Endothelial cell of umbilical vein (primary cell): ENCODE measurements around the gene RHOXF2. TPM values are rescaled to one million over a fixed set of nuclear protein-coding genes. Genes with fewer than 3 reads are reported as not detected.
A peak's percentile ranks its signal among the peaks of the same experiment; 100 is the strongest.

Source experiments
- BruUV-seq: library from RNA; stranded (reverse); fragments of 400-500 nt; replicated peaks from 2 replicates; lab custom pipeline; 2021; lab: Mats Ljungman, UMichigan
- CTCF ChIA-PET: fragments of 300-600, 350-600 bp; sonication (Branson Sonifier 250); formaldehyde crosslinking; loops from one replicate; lab custom pipeline; 2021; ENCODE audit warnings: antibody characterized with exemption, inconsistent platforms; lab: Charles Lee
- POLR2A ChIA-PET: fragments of 300-600, 350-600 bp; sonication (Branson Sonifier 250); formaldehyde crosslinking; loops from one replicate; lab custom pipeline; 2021; ENCODE audit warnings: antibody characterized with exemption, inconsistent platforms; lab: Charles Lee
- DNase-seq: peaks from one replicate; pipeline ENCODE4 v3.0.0-alpha.2; 2011; ENCODE audit warnings: low read depth, low spot score
- FAIRE-seq: peaks from 2 replicates; lab custom pipeline; 2011; peaks lifted over from hg19 to GRCh38; lab: Jason Lieb, UNC
- H2AFZ ChIP-seq: 2 replicates; pipeline ENCODE4 v1.6.0; 2012; ENCODE audit warnings: low read depth, low read length, control low read depth, inconsistent platforms
- H3K27ac ChIP-seq: 2 replicates; pipeline ENCODE4 v1.5.1; 2011; ENCODE audit warnings: low read depth, mild to moderate bottlenecking, control low read depth, low read length, moderate library complexity; ENCODE audit not compliant: insufficient read depth
- H3K27me3 ChIP-seq, 2 experiments: 2 replicates each; pipeline versions ENCODE4 v1.6.0 to v1.6.1; 2011; ENCODE audit warnings: low read length in 2 of 2, mixed read lengths in 1 of 2; ENCODE audit not compliant: control insufficient read depth in 2 of 2, insufficient read depth in 2 of 2
- H3K36me3 ChIP-seq, 2 experiments: 2 replicates in 1 of 2; 3 replicates in 1 of 2; pipeline ENCODE4 v1.5.1; 2011; ENCODE audit warnings: low read length in 2 of 2, mild to moderate bottlenecking in 1 of 2, moderate library complexity in 1 of 2; ENCODE audit not compliant: control insufficient read depth in 2 of 2, insufficient read depth in 2 of 2; ENCODE audit errors: extremely low read depth in 1 of 2
- H3K4me1 ChIP-seq: 3 replicates; pipeline ENCODE4 v1.5.1; 2011; ENCODE audit warnings: mild to moderate bottlenecking, low read length; ENCODE audit not compliant: control insufficient read depth, insufficient read depth; ENCODE audit errors: extremely low read depth
- H3K4me2 ChIP-seq: 2 replicates; pipeline ENCODE4 v1.6.1; 2011; ENCODE audit warnings: low read length, control low read depth, mixed read lengths; ENCODE audit not compliant: insufficient read depth
- H3K4me3 ChIP-seq, 3 experiments: fragments of 200-600 bp in 1 of 3; sonication (generic), shearing (Covaris generic) in 1 of 3; replicated peaks in 1 of 3; 2 replicates each; pipeline ENCODE4 v1.5.1; 2011 to 2016; ENCODE audit warnings: control low read depth in 3 of 3, low read length in 3 of 3, mild to moderate bottlenecking in 2 of 3, inconsistent platforms in 1 of 3, low read depth in 1 of 3, moderate library complexity in 1 of 3; ENCODE audit not compliant: insufficient read depth in 1 of 3
- H3K79me2 ChIP-seq: 2 replicates; pipeline ENCODE4 v1.6.0; 2012; ENCODE audit warnings: low read length, inconsistent platforms; ENCODE audit not compliant: control insufficient read depth, insufficient read depth
- H3K9ac ChIP-seq: replicated peaks from 2 replicates; pipeline ENCODE3; 2011; ENCODE audit warnings: low read length, control low read depth; ENCODE audit not compliant: insufficient read depth; ENCODE audit errors: extremely low read depth
- H3K9me1 ChIP-seq: replicated peaks from 3 replicates; pipeline ENCODE4 v1.6.0; 2011; ENCODE audit warnings: mild to moderate bottlenecking, low read length; ENCODE audit not compliant: control insufficient read depth, insufficient read depth; ENCODE audit errors: extremely low read depth
- H3K9me3 ChIP-seq: replicated peaks from 2 replicates; pipeline ENCODE4 v1.5.1; 2012; ENCODE audit warnings: low read length, inconsistent platforms; ENCODE audit not compliant: control insufficient read depth, insufficient read depth
- H4K20me1 ChIP-seq: replicated peaks from 2 replicates; pipeline ENCODE3; 2011; ENCODE audit warnings: mild to moderate bottlenecking, low read length; ENCODE audit not compliant: control insufficient read depth, insufficient read depth; ENCODE audit errors: extremely low read depth
- CTCF ChIP-seq, 2 donors: IDR thresholded peaks; 1 replicate in 1 of 2; 2 replicates in 1 of 2; pipeline ENCODE4 v1.5.1; 2011; ENCODE audit warnings: low read length in 2 of 2, mild to moderate bottlenecking in 2 of 2, moderate library complexity in 2 of 2, control low read depth in 1 of 2, inconsistent platforms in 1 of 2, low read depth in 1 of 2; ENCODE audit not compliant: insufficient read depth in 1 of 2; ENCODE audit errors: extremely low read depth in 1 of 2
- FOS ChIP-seq: IDR thresholded peaks from 2 replicates; pipeline ENCODE4 v1.6.1; 2011; ENCODE audit warnings: mild to moderate bottlenecking, low read length, moderate library complexity, borderline replicate concordance; ENCODE audit not compliant: insufficient read depth
- GATA2 ChIP-seq: IDR thresholded peaks from 2 replicates; pipeline ENCODE4 v1.7.0; 2011; ENCODE audit warnings: low read depth, mild to moderate bottlenecking, moderate library complexity, mixed read lengths, low read length; ENCODE audit not compliant: insufficient read length, insufficient read depth
- POLR2A ChIP-seq: IDR thresholded peaks from 2 replicates; pipeline ENCODE4 v1.6.1; 2012; ENCODE audit warnings: low read depth, mild to moderate bottlenecking, control low read depth, low read length
- dilution Hi-C: fragments of 300-500 bp; cut with MboI; formaldehyde crosslinking; loops from one replicate; pipeline ENCODE4 v1.15.0; 2019; ENCODE audit warnings: low sequenced_read_pairs; ENCODE audit not compliant: extremely low pct_ligation_motif_present
- intact Hi-C: fragments of 100-400 bp; cut with micrococcal nuclease; formaldehyde crosslinking; loops from one replicate; pipeline ENCODE4 v1.10.0; 2022
- polyA plus RNA-seq, 4 experiments: library from polyadenylated mRNA; depleted of rRNA in 3 of 4; stranded (reverse) in 3 of 4; unstranded in 1 of 4; fragments of >200 nt; gene quantifications; 2 replicates each; pipeline versions ENCODE4 v1.2.1 to v1.2.3, GENCODE V29; 2011 to 2012; ENCODE audit warnings: missing spikeins in 1 of 4
- total RNA-seq: library from RNA; stranded (reverse); gene quantifications from 2 replicates; pipeline ENCODE4 v1.2.3, GENCODE V29; 2021

Gene RHOXF2
- total and polyA plus RNA-seq, 2 donors (not counting 3 experiments of a cell fraction or from before 2014, with no cell fraction given), result not detected

- ChIA-PET POLR2A (no interaction called here), CTCF (no interaction called here)
- TF ChIP-seq FOS (no peak), GATA2 (no peak), POLR2A (no peak)
- dilution Hi-C loops, result no loop called here
- DNase-seq, result no peak
- Histone ChIP-seq H3K4me1 (no peaks in the 10 kb centered on the region), H2AFZ (no peak overlapping the region), H3K9me3 (no peaks in the 10 kb centered on the region), H3K9ac (no peak overlapping the region), H4K20me1 (no peaks in the 10 kb centered on the region), H3K9me1 (no peaks in the 10 kb centered on the region), H3K36me3 (no peaks in the 10 kb centered on the region), H3K27ac (no peak overlapping the region), H3K4me2 (no peak overlapping the region), H3K4me3 (no peak overlapping the region), H3K79me2 (no peaks in the 10 kb centered on the region), H3K27me3 (peaks cover 0 to 1% of the 10 kb centered on the region in 2 experiments)
- intact Hi-C loops, result no loop called here
- no peak for FAIRE-seq
- BruUV-seq, result no TSS peak
Measured at GRCh38 chrX:120207009-120207605, 48.7 kb downstream of the RHOXF2 start.

- no peak overlapping the region for H3K4me2 ChIP-seq
- BruUV-seq, result no TSS peak
- DNase-seq, result peak; percentile 67
Measured at GRCh38 chrX:120213438-120214265, 55.2 kb downstream of the RHOXF2 start.

More at GRCh38 chrX:120213438-120214265, 55.2 kb downstream of the RHOXF2 start:
- ChIA-PET CTCF (interaction anchor here (0.6 to 2.7 kb wide), 16 partner anchors 9 to 263 kb away, joined by 3 to 23 read pairs (median 5); partner anchors contain the start of gene ZBTB33), POLR2A (no interaction called here)
- Histone ChIP-seq H4K20me1 (no peaks in the 10 kb centered on the region), H3K9me3 (no peaks in the 10 kb centered on the region), H3K9ac (no peak overlapping the region), H3K9me1 (no peaks in the 10 kb centered on the region), H2AFZ (no peak overlapping the region), H3K4me1 (no peaks in the 10 kb centered on the region), H3K36me3 (no peaks in the 10 kb centered on the region), H3K79me2 (no peaks in the 10 kb centered on the region), H3K4me3 (no peak overlapping the region), H3K27ac (no peak overlapping the region), H3K27me3 (no peaks in the 10 kb centered on the region)
- intact Hi-C loops (no loop called here), dilution Hi-C loops (no loop called here)
- peak; percentile 68 for FAIRE-seq
- no peak for TF ChIP-seq POLR2A
- peak; percentile 66 to 81 for TF ChIP-seq CTCF (IDR thresholded peaks at IDR 0.05; ENCODE audit: extremely low read depth in 1 of 2, insufficient read depth in 1 of 2, low read depth in 1 of 2, low read length in 2 of 2)

Other genes starting within 250 kb of the RHOXF2 start
- 7.8 and 8.0 TPM in 2 replicates for gene NKAP, start 214.9 kb upstream of the RHOXF2 start, total RNA-seq
- gene NKAP, start 214.9 kb upstream of the RHOXF2 start, polyA plus RNA-seq, result 2.2 and 2.5 TPM in 2 replicates
- not detected in 2 replicates for gene RHOXF2B, start 80.9 kb upstream of the RHOXF2 start, total RNA-seq
- not detected in 2 replicates for gene RHOXF2B, start 80.9 kb upstream of the RHOXF2 start, polyA plus RNA-seq
- gene RHOXF1, start 42.7 kb upstream of the RHOXF2 start, total RNA-seq, result not detected in 2 replicates
- gene RHOXF1, start 42.7 kb upstream of the RHOXF2 start, polyA plus RNA-seq, result not detected in 2 replicates
- 16.3 and 16.6 TPM in 2 replicates for gene ZBTB33, start 92.2 kb downstream of the RHOXF2 start, total RNA-seq
- 2.4 and 3.7 TPM in 2 replicates for gene ZBTB33, start 92.2 kb downstream of the RHOXF2 start, polyA plus RNA-seq
- not detected in 2 replicates for gene TMEM255A, start 152.8 kb downstream of the RHOXF2 start, total RNA-seq
- gene TMEM255A, start 152.8 kb downstream of the RHOXF2 start, polyA plus RNA-seq, result not detected in 2 replicates
- gene ATP1B4, start 203.5 kb downstream of the RHOXF2 start, total RNA-seq, result not detected in 2 replicates
- not detected in 2 replicates for gene ATP1B4, start 203.5 kb downstream of the RHOXF2 start, polyA plus RNA-seq